ENCODE results near the gene PDLIM5. TPM values are rescaled to one million over a fixed set of nuclear protein-coding genes. Genes with fewer than 3 reads are reported as not detected.

PDLIM5 gene
- total and polyA plus RNA-seq, 4 donors, result 64.4 to 762 (median 228) TPM

GRCh38 chr4:94409962-94410361 is 41.8 kb upstream of the PDLIM5 start:
- Histone ChIP-seq H3K4me1 (ENCODE audit: control insufficient read depth in 1 of 2, insufficient read depth in 2 of 2, low read length in 2 of 2) (peaks cover 6 to 7% of the 10 kb centered on the region in 2 donors), H3K27ac (ENCODE audit: low read depth in 1 of 2, low read length in 2 of 2) (no peak overlapping the region), H3K4me3 (ENCODE audit: low read length in 2 of 2) (no peak overlapping the region), H3K36me3 (ENCODE audit: control insufficient read depth in 1 of 2, insufficient read depth in 2 of 2, low read length in 1 of 2) (no peaks in the 10 kb centered on the region), H3K27me3 (ENCODE audit: control insufficient read depth in 1 of 2, insufficient read depth in 2 of 2, low read length in 1 of 2) (no peaks in the 10 kb centered on the region), H3K9me3 (ENCODE audit: control insufficient read depth, low read length) (no peaks in the 10 kb centered on the region)
- intact Hi-C loops (cut with DNase I), result loop anchor here (2.0 to 10.0 kb wide), 7 partner anchors 45 to 695 kb away; no protein-coding TSS in a partner anchor
- ATAC-seq (ENCODE audit: low FRiP score) (peak; percentile 77), DNase-seq (no peak)

- Histone ChIP-seq H3K9me3 (ENCODE audit: control insufficient read depth, low read length) (no peaks in the 10 kb centered on the region), H3K4me1 (ENCODE audit: control insufficient read depth in 1 of 2, insufficient read depth in 2 of 2, low read length in 2 of 2) (peaks cover 6 to 7% of the 10 kb centered on the region in 2 donors), H3K4me3 (ENCODE audit: low read length in 2 of 2) (peak overlapping the region in 1 of 2 donors; percentile 41), H3K27me3 (ENCODE audit: control insufficient read depth in 1 of 2, insufficient read depth in 2 of 2, low read length in 1 of 2) (no peaks in the 10 kb centered on the region), H3K36me3 (ENCODE audit: control insufficient read depth in 1 of 2, insufficient read depth in 2 of 2, low read length in 1 of 2) (no peaks in the 10 kb centered on the region), H3K27ac (ENCODE audit: low read depth in 1 of 2, low read length in 2 of 2) (peak overlapping the region; percentile 67 to 77)
- intact Hi-C loops (cut with DNase I), result loop anchor here (2.0 to 5.0 kb wide), 3 partner anchors 44 to 187 kb away; no protein-coding TSS in a partner anchor
- ATAC-seq (ENCODE audit: low FRiP score), result peak; percentile 91
- peak; percentile 88 to 90 for DNase-seq
- 3 to 4% methylated on average over 10 of the region's 10 CpGs for WGBS, 2 donors
Observed at GRCh38 chr4:94410678-94411206, 41.0 kb upstream of the PDLIM5 start.

- Histone ChIP-seq H3K27ac (ENCODE audit: low read depth in 1 of 2, low read length in 2 of 2) (peak overlapping the region in 1 of 2 donors; percentile 57), H3K4me1 (ENCODE audit: control insufficient read depth in 1 of 2, insufficient read depth in 2 of 2, low read length in 2 of 2) (peaks cover 6 to 7% of the 10 kb centered on the region in 2 donors), H3K27me3 (ENCODE audit: control insufficient read depth in 1 of 2, insufficient read depth in 2 of 2, low read length in 1 of 2) (no peaks in the 10 kb centered on the region), H3K9me3 (ENCODE audit: control insufficient read depth, low read length) (no peaks in the 10 kb centered on the region), H3K4me3 (ENCODE audit: low read length in 2 of 2) (no peak overlapping the region), H3K36me3 (ENCODE audit: control insufficient read depth in 1 of 2, insufficient read depth in 2 of 2, low read length in 1 of 2) (no peaks in the 10 kb centered on the region)
- ATAC-seq (ENCODE audit: low FRiP score) (no peak), DNase-seq (no peak)
- intact Hi-C loops (cut with DNase I), result loop anchor here (2.0 to 5.0 kb wide), 3 partner anchors 44 to 186 kb away; no protein-coding TSS in a partner anchor
Observed at GRCh38 chr4:94411296-94411695, 40.4 kb upstream of the PDLIM5 start.

GRCh38 chr4:94412019-94412657 is 39.6 kb upstream of the PDLIM5 start:
- intact Hi-C loops (cut with DNase I), result loop anchor here (2.0 to 5.0 kb wide), 3 partner anchors 37 to 185 kb away; no protein-coding TSS in a partner anchor
- no peaks in the 10 kb centered on the region for H3K27me3 ChIP-seq (ENCODE audit: control insufficient read depth in 1 of 2, insufficient read depth in 2 of 2, low read length in 1 of 2)
- peak overlapping the region in 1 of 2 donors; percentile 57 for H3K27ac ChIP-seq (ENCODE audit: low read depth in 1 of 2, low read length in 2 of 2)
- H3K4me1 ChIP-seq (ENCODE audit: control insufficient read depth in 1 of 2, insufficient read depth in 2 of 2, low read length in 2 of 2), result peaks cover 6 to 7% of the 10 kb centered on the region in 2 donors
- peak overlapping the region in 1 of 2 donors; percentile 59 for H3K4me3 ChIP-seq (ENCODE audit: low read length in 2 of 2)
- DNase-seq (no peak), ATAC-seq (ENCODE audit: low FRiP score) (no peak)
- no peaks in the 10 kb centered on the region for H3K36me3 ChIP-seq (ENCODE audit: control insufficient read depth in 1 of 2, insufficient read depth in 2 of 2, low read length in 1 of 2)
- WGBS, 2 donors, result 20 to 26% methylated on average over 3 of the region's 3 CpGs
- H3K9me3 ChIP-seq (ENCODE audit: control insufficient read depth, low read length), result no peaks in the 10 kb centered on the region

- WGBS, 2 donors, result 2% methylated on average over 6 of the region's 6 CpGs
- ATAC-seq (ENCODE audit: low FRiP score), result no peak
- intact Hi-C loops (cut with DNase I), result loop anchor here (2.0 to 5.0 kb wide), 3 partner anchors 36 to 185 kb away; no protein-coding TSS in a partner anchor
- H3K27ac ChIP-seq (ENCODE audit: low read depth in 1 of 2, low read length in 2 of 2), result peak overlapping the region; percentile 57 to 71
- H3K9me3 ChIP-seq (ENCODE audit: control insufficient read depth, low read length), result no peaks in the 10 kb centered on the region
- no peaks in the 10 kb centered on the region for H3K36me3 ChIP-seq (ENCODE audit: control insufficient read depth in 1 of 2, insufficient read depth in 2 of 2, low read length in 1 of 2)
- H3K4me1 ChIP-seq (ENCODE audit: control insufficient read depth in 1 of 2, insufficient read depth in 2 of 2, low read length in 2 of 2), result peaks cover 6 to 7% of the 10 kb centered on the region in 2 donors
- peak overlapping the region in 1 of 2 donors; percentile 59 for H3K4me3 ChIP-seq (ENCODE audit: low read length in 2 of 2)
- H3K27me3 ChIP-seq (ENCODE audit: control insufficient read depth in 1 of 2, insufficient read depth in 2 of 2, low read length in 1 of 2), result no peaks in the 10 kb centered on the region
- DNase-seq, result no peak
Observed at GRCh38 chr4:94412658-94413038, 39.1 kb upstream of the PDLIM5 start.

- no peaks in the 10 kb centered on the region for H3K27me3 ChIP-seq (ENCODE audit: control insufficient read depth in 1 of 2, insufficient read depth in 2 of 2, low read length in 1 of 2)
- peaks cover 4 to 7% of the 10 kb centered on the region in 2 donors for H3K4me1 ChIP-seq (ENCODE audit: control insufficient read depth in 1 of 2, insufficient read depth in 2 of 2, low read length in 2 of 2)
- intact Hi-C loops (cut with DNase I), result loop anchor here (2.0 to 5.0 kb wide), 3 partner anchors 36 to 184 kb away; no protein-coding TSS in a partner anchor
- 14 to 16% methylated on average over 2 of the region's 2 CpGs for WGBS, 2 donors
- no peak overlapping the region for H3K4me3 ChIP-seq (ENCODE audit: low read length in 2 of 2)
- peak overlapping the region in 1 of 2 donors; percentile 57 for H3K27ac ChIP-seq (ENCODE audit: low read depth in 1 of 2, low read length in 2 of 2)
- no peaks in the 10 kb centered on the region for H3K9me3 ChIP-seq (ENCODE audit: control insufficient read depth, low read length)
- no peaks in the 10 kb centered on the region for H3K36me3 ChIP-seq (ENCODE audit: control insufficient read depth in 1 of 2, insufficient read depth in 2 of 2, low read length in 1 of 2)
- ATAC-seq (ENCODE audit: low FRiP score) (no peak), DNase-seq (no peak)
Observed at GRCh38 chr4:94413085-94413840, 38.5 kb upstream of the PDLIM5 start.

GRCh38 chr4:94414907-94415306 is 36.8 kb upstream of the PDLIM5 start:
- Histone ChIP-seq H3K27ac (ENCODE audit: low read depth in 1 of 2, low read length in 2 of 2) (no peak overlapping the region), H3K27me3 (ENCODE audit: control insufficient read depth in 1 of 2, insufficient read depth in 2 of 2, low read length in 1 of 2) (no peaks in the 10 kb centered on the region), H3K4me3 (ENCODE audit: low read length in 2 of 2) (no peak overlapping the region), H3K9me3 (ENCODE audit: control insufficient read depth, low read length) (no peaks in the 10 kb centered on the region), H3K36me3 (ENCODE audit: control insufficient read depth in 1 of 2, insufficient read depth in 2 of 2, low read length in 1 of 2) (no peaks in the 10 kb centered on the region), H3K4me1 (ENCODE audit: control insufficient read depth in 1 of 2, insufficient read depth in 2 of 2, low read length in 2 of 2) (peaks cover 2% of the 10 kb centered on the region in 2 donors)
- 89 to 92% methylated on average over 1 of the region's 1 CpG for whole genome bisulfite sequencing, 2 donors
- intact Hi-C loops (cut with DNase I), result loop anchor here (5.0 kb wide), 2 partner anchors 92 to 182 kb away; no protein-coding TSS in a partner anchor
- no peak for ATAC-seq (ENCODE audit: low FRiP score)
- DNase-seq, result no peak

- 96% methylated on average over 3 of the region's 3 CpGs for WGBS, 2 donors
- H3K27me3 ChIP-seq (ENCODE audit: control insufficient read depth in 1 of 2, insufficient read depth in 2 of 2, low read length in 1 of 2), result no peaks in the 10 kb centered on the region
- no peak for DNase-seq
- H3K4me1 ChIP-seq (ENCODE audit: control insufficient read depth in 1 of 2, insufficient read depth in 2 of 2, low read length in 2 of 2), result peaks cover 2% of the 10 kb centered on the region in 2 donors
- no peak for ATAC-seq (ENCODE audit: low FRiP score)
- intact Hi-C loops (cut with DNase I), result no loop called here
- H3K36me3 ChIP-seq (ENCODE audit: control insufficient read depth in 1 of 2, insufficient read depth in 2 of 2, low read length in 1 of 2), result no peaks in the 10 kb centered on the region
- H3K9me3 ChIP-seq (ENCODE audit: control insufficient read depth, low read length), result no peaks in the 10 kb centered on the region
- no peak overlapping the region for H3K4me3 ChIP-seq (ENCODE audit: low read length in 2 of 2)
- H3K27ac ChIP-seq (ENCODE audit: low read depth in 1 of 2, low read length in 2 of 2), result no peak overlapping the region
Observed at GRCh38 chr4:94415448-94415847, 36.3 kb upstream of the PDLIM5 start.
